Measurements from ENCODE around the gene AP1AR. TPM values are rescaled to one million over a fixed set of nuclear protein-coding genes. Genes with fewer than 3 reads are reported as not detected.

AP1AR gene
- total and polyA plus RNA-seq, 2 of the 4 experiments (the other 2 are of a cell fraction), result 4.0 to 4.7 TPM

- WGBS, 2 experiments (ENCODE audit: extremely low coverage in 2 of 2, insufficient read length in 1 of 2), result no CpG with 5 or more reads among the region's 1 CpG
These were observed 32.5 kb upstream of the AP1AR start for GRCh38 chr4:112199041-112199440.

More at GRCh38 chr4:112199041-112199440, 32.5 kb upstream of the AP1AR start:
- no peak overlapping the region for H4K5ac ChIP-seq (ENCODE audit: low read depth, low read length)
- dilution Hi-C loops (cut with HindIII; ENCODE audit: low sequenced_read_pairs, unreplicated experiment), result no loop called here
- H3K9ac ChIP-seq (ENCODE audit: low read depth, low read length), result no peak overlapping the region
- H2BK5ac ChIP-seq (ENCODE audit: low read depth, low read length, poor library complexity, severe bottlenecking), result no peak overlapping the region
- no peak overlapping the region for H2AK5ac ChIP-seq (ENCODE audit: low read depth, low read length)
- H3K79me1 ChIP-seq (ENCODE audit: low read depth in 1 of 2, low read length in 2 of 2), result no peaks in the 10 kb centered on the region
- in situ Hi-C loops (cut with MboI; ENCODE audit: low sequenced_read_pairs), result no loop called here
- H2AK9ac ChIP-seq (replicated peaks; ENCODE audit: low read depth, low read length, poor library complexity), result no peak overlapping the region
- no peak overlapping the region for H3K4me2 ChIP-seq (ENCODE audit: low read depth, low read length)
- H3K27me3 ChIP-seq (ENCODE audit: control insufficient read depth, insufficient read depth, low read length), result peaks cover 2% of the 10 kb centered on the region; the same call in 1 of the 2 replicates
- H3K27ac ChIP-seq (ENCODE audit: insufficient read depth, low read length), result no peak overlapping the region
- H3K36me3 ChIP-seq (ENCODE audit: control insufficient read depth, insufficient read depth, low read length), result no peaks in the 10 kb centered on the region
- H3K56ac ChIP-seq (ENCODE audit: extremely low read depth, insufficient read depth, low read length), result no peak overlapping the region
- H3K9me1 ChIP-seq (ENCODE audit: insufficient read depth, low read length), result no peaks in the 10 kb centered on the region
- no peak overlapping the region for H3K23ac ChIP-seq (ENCODE audit: low read depth, low read length)
- H4K91ac ChIP-seq (ENCODE audit: insufficient read depth, low read depth, low read length), result no peak overlapping the region
- no peaks in the 10 kb centered on the region; the same call in 1 of the 2 replicates for H3K4me1 ChIP-seq (ENCODE audit: control insufficient read depth, insufficient read depth, low read length)
- intact Hi-C loops (cut with micrococcal nuclease), result no loop called here
- H4K20me1 ChIP-seq (ENCODE audit: insufficient read depth, low read length), result no peaks in the 10 kb centered on the region
- no peak overlapping the region for H4K8ac ChIP-seq (ENCODE audit: low read depth in 2 of 2, low read length in 2 of 2)
- H3K4me3 ChIP-seq (ENCODE audit: insufficient read depth, low read depth, low read length), result no peak overlapping the region
- H3K14ac ChIP-seq (replicated peaks; ENCODE audit: low read depth, low read length), result no peak overlapping the region
- no peak overlapping the region for H2BK15ac ChIP-seq (ENCODE audit: low read depth, low read length)
- no peak overlapping the region for H3K4ac ChIP-seq (ENCODE audit: low read depth, low read length)
- no peak overlapping the region for H3K18ac ChIP-seq (ENCODE audit: low read depth, low read length)
- no peak overlapping the region for H2BK20ac ChIP-seq (ENCODE audit: low read depth, low read length)
- ChIA-PET CTCF (interaction anchor here (0.9 kb wide), 1 partner anchor 12 kb away, joined by 3 read pairs; no protein-coding TSS in a partner anchor), POLR2A (ENCODE audit: unreplicated experiment) (no interaction called here)
- BruUV-seq (replicated peaks), result no TSS peak
- ATAC-seq (ENCODE audit: low read depth), result no peak
- H2BK120ac ChIP-seq (ENCODE audit: low read depth, low read length), result no peak overlapping the region
- no peaks in the 10 kb centered on the region for H3K9me3 ChIP-seq (ENCODE audit: control insufficient read depth, insufficient read depth, low read length)
- TF ChIP-seq MXI1 (IDR thresholded peaks at IDR 0.05; ENCODE audit: borderline replicate concordance, low read depth, low read length) (no peak), NFE2L2 (IDR thresholded peaks at IDR 0.05; ENCODE audit: low read depth, low read length) (no peak), RCOR1 (IDR thresholded peaks at IDR 0.05; ENCODE audit: insufficient replicate concordance, low read length) (no peak), CTCF (conservative IDR thresholded peaks at IDR 0.05; ENCODE audit: low read depth, low read length) (no peak), RFX5 (IDR thresholded peaks at IDR 0.05; ENCODE audit: low read depth, low read length) (no peak), POLR2A (IDR thresholded peaks at IDR 0.05; ENCODE audit: low read depth, low read length) (no peak), SMC3 (IDR thresholded peaks at IDR 0.05; ENCODE audit: low read depth, low read length) (no peak), BHLHE40 (IDR thresholded peaks at IDR 0.05; ENCODE audit: low read depth, low read length) (no peak)
- TF ChIP-seq, protein P1, sequence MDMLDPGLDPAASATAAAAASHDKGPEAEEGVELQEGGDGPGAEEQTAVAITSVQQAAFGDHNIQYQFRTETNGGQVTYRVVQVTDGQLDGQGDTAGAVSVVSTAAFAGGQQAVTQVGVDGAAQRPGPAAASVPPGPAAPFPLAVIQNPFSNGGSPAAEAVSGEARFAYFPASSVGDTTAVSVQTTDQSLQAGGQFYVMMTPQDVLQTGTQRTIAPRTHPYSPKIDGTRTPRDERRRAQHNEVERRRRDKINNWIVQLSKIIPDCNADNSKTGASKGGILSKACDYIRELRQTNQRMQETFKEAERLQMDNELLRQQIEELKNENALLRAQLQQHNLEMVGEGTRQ (IDR thresholded peaks at IDR 0.05; ENCODE audit: low read depth, low read length), result no peak
- DNase-seq, result no peak
- H2AFZ ChIP-seq (replicated peaks; ENCODE audit: low read length, poor library complexity), result no peak overlapping the region

All from IMR-90 (cell line).